ENCODE results near the gene TTC19.

Gene TTC19

DNA sequence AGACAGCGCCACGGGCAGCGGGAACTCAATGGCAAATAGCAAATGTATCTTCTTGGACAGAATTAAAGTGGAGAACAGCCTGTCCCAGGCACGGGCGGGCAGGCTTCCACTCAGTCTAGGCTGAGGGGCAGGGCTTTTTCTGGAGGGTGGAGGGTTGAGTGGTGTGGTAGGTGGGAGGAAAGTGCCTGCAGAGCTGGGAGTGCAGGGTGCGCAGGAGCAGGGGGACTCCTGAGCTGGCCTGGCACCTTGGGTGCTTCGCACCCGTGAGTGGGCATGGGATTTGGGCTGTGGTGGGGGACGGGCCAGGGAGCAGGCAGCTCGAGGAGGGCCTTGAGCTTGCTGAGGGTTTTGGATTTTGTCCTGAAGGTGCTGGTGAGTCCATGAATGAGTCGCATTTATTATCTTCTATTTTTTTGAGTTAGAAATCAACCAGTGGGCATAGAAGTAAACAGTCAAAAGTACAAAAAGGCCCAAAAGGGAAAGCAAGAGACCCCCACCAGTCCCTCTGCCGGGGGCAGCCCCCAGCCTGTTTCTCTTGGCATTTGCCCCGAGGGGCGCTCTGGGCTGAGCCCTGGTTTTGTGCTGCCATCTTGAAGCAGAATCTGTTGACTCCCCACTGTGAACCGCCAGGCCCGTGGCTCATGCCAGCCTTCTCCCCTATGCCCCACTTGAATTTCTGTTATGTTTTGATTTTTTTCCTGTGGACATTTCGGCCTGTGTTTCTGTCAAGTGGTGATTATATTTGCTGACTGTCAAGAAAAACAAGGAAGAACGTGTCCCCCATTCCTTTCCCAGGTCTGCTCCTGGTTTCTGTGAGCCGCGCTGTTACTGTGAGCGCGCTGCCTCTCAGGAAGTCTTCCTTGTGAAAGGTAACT, 46.5 kb upstream of the TTC19 start:
- no peak overlapping the region for H3K4me3 ChIP-seq (replicated peaks; ENCODE audit: insufficient read depth, low read length)
- TF ChIP-seq GABPA (IDR thresholded peaks at IDR 0.05; ENCODE audit: low read depth) (no peak), SPI1 (IDR thresholded peaks at IDR 0.05; ENCODE audit: borderline replicate concordance, low read depth) (no peak), POLR2AphosphoS5 (IDR thresholded peaks at IDR 0.05; ENCODE audit: low read depth) (no peak)
- TF ChIP-seq, protein P1, sequence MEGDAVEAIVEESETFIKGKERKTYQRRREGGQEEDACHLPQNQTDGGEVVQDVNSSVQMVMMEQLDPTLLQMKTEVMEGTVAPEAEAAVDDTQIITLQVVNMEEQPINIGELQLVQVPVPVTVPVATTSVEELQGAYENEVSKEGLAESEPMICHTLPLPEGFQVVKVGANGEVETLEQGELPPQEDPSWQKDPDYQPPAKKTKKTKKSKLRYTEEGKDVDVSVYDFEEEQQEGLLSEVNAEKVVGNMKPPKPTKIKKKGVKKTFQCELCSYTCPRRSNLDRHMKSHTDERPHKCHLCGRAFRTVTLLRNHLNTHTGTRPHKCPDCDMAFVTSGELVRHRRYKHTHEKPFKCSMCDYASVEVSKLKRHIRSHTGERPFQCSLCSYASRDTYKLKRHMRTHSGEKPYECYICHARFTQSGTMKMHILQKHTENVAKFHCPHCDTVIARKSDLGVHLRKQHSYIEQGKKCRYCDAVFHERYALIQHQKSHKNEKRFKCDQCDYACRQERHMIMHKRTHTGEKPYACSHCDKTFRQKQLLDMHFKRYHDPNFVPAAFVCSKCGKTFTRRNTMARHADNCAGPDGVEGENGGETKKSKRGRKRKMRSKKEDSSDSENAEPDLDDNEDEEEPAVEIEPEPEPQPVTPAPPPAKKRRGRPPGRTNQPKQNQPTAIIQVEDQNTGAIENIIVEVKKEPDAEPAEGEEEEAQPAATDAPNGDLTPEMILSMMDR (IDR thresholded peaks at IDR 0.05; ENCODE audit: insufficient read depth, low read length): no peak
- TF ChIP-seq, protein P2, sequence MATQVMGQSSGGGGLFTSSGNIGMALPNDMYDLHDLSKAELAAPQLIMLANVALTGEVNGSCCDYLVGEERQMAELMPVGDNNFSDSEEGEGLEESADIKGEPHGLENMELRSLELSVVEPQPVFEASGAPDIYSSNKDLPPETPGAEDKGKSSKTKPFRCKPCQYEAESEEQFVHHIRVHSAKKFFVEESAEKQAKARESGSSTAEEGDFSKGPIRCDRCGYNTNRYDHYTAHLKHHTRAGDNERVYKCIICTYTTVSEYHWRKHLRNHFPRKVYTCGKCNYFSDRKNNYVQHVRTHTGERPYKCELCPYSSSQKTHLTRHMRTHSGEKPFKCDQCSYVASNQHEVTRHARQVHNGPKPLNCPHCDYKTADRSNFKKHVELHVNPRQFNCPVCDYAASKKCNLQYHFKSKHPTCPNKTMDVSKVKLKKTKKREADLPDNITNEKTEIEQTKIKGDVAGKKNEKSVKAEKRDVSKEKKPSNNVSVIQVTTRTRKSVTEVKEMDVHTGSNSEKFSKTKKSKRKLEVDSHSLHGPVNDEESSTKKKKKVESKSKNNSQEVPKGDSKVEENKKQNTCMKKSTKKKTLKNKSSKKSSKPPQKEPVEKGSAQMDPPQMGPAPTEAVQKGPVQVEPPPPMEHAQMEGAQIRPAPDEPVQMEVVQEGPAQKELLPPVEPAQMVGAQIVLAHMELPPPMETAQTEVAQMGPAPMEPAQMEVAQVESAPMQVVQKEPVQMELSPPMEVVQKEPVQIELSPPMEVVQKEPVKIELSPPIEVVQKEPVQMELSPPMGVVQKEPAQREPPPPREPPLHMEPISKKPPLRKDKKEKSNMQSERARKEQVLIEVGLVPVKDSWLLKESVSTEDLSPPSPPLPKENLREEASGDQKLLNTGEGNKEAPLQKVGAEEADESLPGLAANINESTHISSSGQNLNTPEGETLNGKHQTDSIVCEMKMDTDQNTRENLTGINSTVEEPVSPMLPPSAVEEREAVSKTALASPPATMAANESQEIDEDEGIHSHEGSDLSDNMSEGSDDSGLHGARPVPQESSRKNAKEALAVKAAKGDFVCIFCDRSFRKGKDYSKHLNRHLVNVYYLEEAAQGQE (IDR thresholded peaks at IDR 0.05; ENCODE audit: insufficient replicate concordance, low read depth): no peak
- DNase-seq (ENCODE audit: low read depth in 1 of 2, low spot score in 1 of 2): no peak
- H3K27me3 ChIP-seq (ENCODE audit: insufficient read depth, poor library complexity, severe bottlenecking): no peaks in the 10 kb centered on the region
- H3K27ac ChIP-seq (replicated peaks): no peak overlapping the region

DNA sequence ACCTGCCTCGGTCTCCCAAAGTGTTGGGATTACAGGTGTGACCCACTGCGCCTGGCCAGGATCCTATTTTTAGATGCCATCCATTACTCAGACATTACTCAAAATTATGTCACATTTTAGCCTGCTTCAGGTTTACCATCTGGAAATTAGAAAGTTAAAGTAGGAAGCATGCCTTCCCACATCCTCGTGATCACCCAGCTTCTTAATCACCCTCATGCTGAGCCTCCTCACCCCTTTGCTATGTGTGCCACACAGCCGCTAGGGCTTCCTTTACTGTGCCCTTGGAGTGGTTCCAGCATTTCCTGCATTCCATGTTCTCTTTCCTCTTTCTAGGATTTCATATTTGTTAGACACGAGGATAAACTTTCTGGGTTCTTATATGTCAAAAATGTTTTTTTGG, 45.4 kb upstream of the TTC19 start:
- H3K27ac ChIP-seq (replicated peaks): no peak overlapping the region
- DNase-seq (ENCODE audit: low read depth in 1 of 2, low spot score in 1 of 2): no peak
- H3K27me3 ChIP-seq (ENCODE audit: insufficient read depth, poor library complexity, severe bottlenecking): no peaks in the 10 kb centered on the region
- TF ChIP-seq, protein P1 (IDR thresholded peaks at IDR 0.05; ENCODE audit: insufficient read depth, low read length): no peak
- TF ChIP-seq, protein P2 (IDR thresholded peaks at IDR 0.05; ENCODE audit: insufficient replicate concordance, low read depth): no peak
- no peak for TF ChIP-seq SPI1 (IDR thresholded peaks at IDR 0.05; ENCODE audit: borderline replicate concordance, low read depth)
- no peak for TF ChIP-seq POLR2AphosphoS5 (IDR thresholded peaks at IDR 0.05; ENCODE audit: low read depth)
- no peak for TF ChIP-seq GABPA (IDR thresholded peaks at IDR 0.05; ENCODE audit: low read depth)
- H3K4me3 ChIP-seq (replicated peaks; ENCODE audit: insufficient read depth, low read length): no peak overlapping the region

- no peak overlapping the region for H3K27ac ChIP-seq (replicated peaks)
- no peak overlapping the region for H3K4me3 ChIP-seq (replicated peaks; ENCODE audit: insufficient read depth, low read length)
- H3K27me3 ChIP-seq (ENCODE audit: insufficient read depth, poor library complexity, severe bottlenecking): no peaks in the 10 kb centered on the region
- peak in 1 of 2 experiments; percentile 5 for DNase-seq (ENCODE audit: low read depth in 1 of 2, low spot score in 1 of 2)
- TF ChIP-seq GABPA (IDR thresholded peaks at IDR 0.05; ENCODE audit: low read depth) (no peak), SPI1 (IDR thresholded peaks at IDR 0.05; ENCODE audit: borderline replicate concordance, low read depth) (no peak), POLR2AphosphoS5 (IDR thresholded peaks at IDR 0.05; ENCODE audit: low read depth) (no peak)
- TF ChIP-seq, protein P2 (IDR thresholded peaks at IDR 0.05; ENCODE audit: insufficient replicate concordance, low read depth): no peak
- TF ChIP-seq, protein P1 (IDR thresholded peaks at IDR 0.05; ENCODE audit: insufficient read depth, low read length): no peak
Observed at GRCh38 chr17:15955793-15956541, 43.7 kb upstream of the TTC19 start.
